ENCODE results near the gene MYO1D. TPM values are rescaled to one million over a fixed set of nuclear protein-coding genes. Genes with fewer than 3 reads are reported as not detected.
A peak's percentile ranks its signal among the peaks of the same experiment; 100 is the strongest.

The MYO1D gene
- total and polyA plus RNA-seq, 2 donors (not counting 1 experiment from before 2014, with no cell fraction given): 5.4 to 26.7 TPM

- Histone ChIP-seq H3K4me1 (ENCODE audit: control insufficient read depth in 2 of 2, insufficient read depth in 2 of 2, low read length in 2 of 2) (no peaks in the 10 kb centered on the region), H3K4me2 (replicated peaks; ENCODE audit: low read depth, low read length, poor library complexity, severe bottlenecking) (no peak overlapping the region), H3K79me2 (ENCODE audit: control insufficient read depth, insufficient read depth, low read length) (no peaks in the 10 kb centered on the region), H3K9ac (ENCODE audit: low read length) (no peak overlapping the region), H3K9me3 (ENCODE audit: control extremely low read depth in 1 of 3, control insufficient read depth in 2 of 3, insufficient read depth in 1 of 3, low read length in 2 of 3) (no peaks in the 10 kb centered on the region), H3K27ac (ENCODE audit: low read length in 2 of 2) (no peak overlapping the region), H3K27me3 (replicated peaks in 1 of 4; ENCODE audit: control extremely low read depth in 1 of 4, control insufficient read depth in 3 of 4, insufficient read depth in 4 of 4, low read length in 3 of 4) (peaks cover 0 to 3% (median 1%) of the 10 kb centered on the region in 4 experiments), H3K36me3 (replicated peaks in 1 of 2; ENCODE audit: control extremely low read depth in 1 of 2, control insufficient read depth in 1 of 2, extremely low read depth in 1 of 2, insufficient read depth in 2 of 2, low read length in 1 of 2) (no peaks in the 10 kb centered on the region), H4K20me1 (ENCODE audit: control insufficient read depth, insufficient read depth, low read length, poor library complexity, severe bottlenecking) (no peaks in the 10 kb centered on the region), H2AFZ (ENCODE audit: insufficient read depth, low read depth, low read length, poor library complexity, severe bottlenecking) (peak overlapping the region; percentile 47), H3K4me3 (ENCODE audit: control extremely low read depth in 1 of 5, extremely low read depth in 1 of 5, insufficient read depth in 1 of 5, low read depth in 2 of 5, low read length in 4 of 5) (no peak overlapping the region)
- Mint-ChIP-seq H3K27ac (no peak overlapping the region), H3K27me3 (peaks cover 6% of the 10 kb centered on the region), H3K4me1 (peaks cover 3% of the 10 kb centered on the region), H3K4me3 (no peak overlapping the region), H3K9me3 (ENCODE audit: insufficient read depth) (no peaks in the 10 kb centered on the region)
- ATAC-seq (ENCODE audit: low read depth) (peak; percentile 85), DNase-seq (peak; percentile 76)
- TF ChIP-seq EZH2 (IDR thresholded peaks at IDR 0.05; ENCODE audit: borderline replicate concordance, insufficient read depth, low read depth, low read length, poor library complexity, severe bottlenecking) (no peak), CTCF (IDR thresholded peaks at IDR 0.05) (peak; percentile 82)
- intact Hi-C loops (cut with micrococcal nuclease): loop anchor here (1.0 kb wide), 2 partner anchors 33 to 127 kb away; partner anchors contain the start of gene MYO1D
- POLR2A ChIA-PET: no interaction called here
- 28% methylated on average over 3 of the region's 4 CpGs for WGBS (ENCODE audit: insufficient coverage)
- CTCF ChIA-PET: interaction anchor here (0.7 to 10.8 kb wide), 13 partner anchors 10 to 251 kb away, joined by 3 to 170 read pairs (median 4); partner anchors contain the start of gene MYO1D
These were observed 33.0 kb upstream of the MYO1D start for GRCh38 chr17:32909787-32910369.

- intact Hi-C loops (cut with micrococcal nuclease): no loop called here
- H2AFZ ChIP-seq (ENCODE audit: insufficient read depth, low read depth, low read length, poor library complexity, severe bottlenecking): no peak overlapping the region
- no peaks in the 10 kb centered on the region for H3K9me3 Mint-ChIP-seq (ENCODE audit: insufficient read depth)
- WGBS (ENCODE audit: insufficient coverage): 92% methylated on average over 3 of the region's 6 CpGs
- H3K4me3 Mint-ChIP-seq: no peak overlapping the region
- no peak overlapping the region for H3K27ac ChIP-seq (ENCODE audit: low read length in 2 of 2)
- H4K20me1 ChIP-seq (ENCODE audit: control insufficient read depth, insufficient read depth, low read length, poor library complexity, severe bottlenecking): no peaks in the 10 kb centered on the region
- no peaks in the 10 kb centered on the region for H3K79me2 ChIP-seq (ENCODE audit: control insufficient read depth, insufficient read depth, low read length)
- H3K27me3 ChIP-seq (replicated peaks in 1 of 4; ENCODE audit: control extremely low read depth in 1 of 4, control insufficient read depth in 3 of 4, insufficient read depth in 4 of 4, low read length in 3 of 4): peaks cover 0 to 4% (median 1%) of the 10 kb centered on the region in 4 experiments
- ATAC-seq (ENCODE audit: low read depth) (no peak), DNase-seq (no peak)
- no peaks in the 10 kb centered on the region for H3K36me3 ChIP-seq (replicated peaks in 1 of 2; ENCODE audit: control extremely low read depth in 1 of 2, control insufficient read depth in 1 of 2, extremely low read depth in 1 of 2, insufficient read depth in 2 of 2, low read length in 1 of 2)
- no peak overlapping the region for H3K9ac ChIP-seq (ENCODE audit: low read length)
- H3K27me3 Mint-ChIP-seq: peaks cover 10% of the 10 kb centered on the region
- TF ChIP-seq EZH2 (IDR thresholded peaks at IDR 0.05; ENCODE audit: borderline replicate concordance, insufficient read depth, low read depth, low read length, poor library complexity, severe bottlenecking) (no peak), CTCF (IDR thresholded peaks at IDR 0.05) (no peak)
- H3K27ac Mint-ChIP-seq: no peak overlapping the region
- no peaks in the 10 kb centered on the region for H3K9me3 ChIP-seq (ENCODE audit: control extremely low read depth in 1 of 3, control insufficient read depth in 2 of 3, insufficient read depth in 1 of 3, low read length in 2 of 3)
- no peak overlapping the region for H3K4me2 ChIP-seq (replicated peaks; ENCODE audit: low read depth, low read length, poor library complexity, severe bottlenecking)
- peaks cover 3% of the 10 kb centered on the region for H3K4me1 Mint-ChIP-seq
- ChIA-PET POLR2A (no interaction called here), CTCF (interaction anchor here (0.7 to 10.8 kb wide), 3 partner anchors 30 to 421 kb away, joined by 3 to 170 read pairs (median 48); partner anchors contain the start of genes CDK5R1 and MYO1D)
- H3K4me1 ChIP-seq (ENCODE audit: control insufficient read depth in 2 of 2, insufficient read depth in 2 of 2, low read length in 2 of 2): no peaks in the 10 kb centered on the region
- H3K4me3 ChIP-seq (ENCODE audit: control extremely low read depth in 1 of 5, extremely low read depth in 1 of 5, insufficient read depth in 1 of 5, low read depth in 2 of 5, low read length in 4 of 5): no peak overlapping the region
These were observed 30.7 kb upstream of the MYO1D start for GRCh38 chr17:32907583-32907982.
